Mesenchymal stem cell (in vitro differentiated cells and primary cell): Measurements from ENCODE around the gene TEAD1.

Experiments
- DNase-seq: peaks from one replicate; pipeline ENCODE4 v3.0.0-alpha.2; 2013
- H2AFZ ChIP-seq: one replicate; pipeline ENCODE4 v1.6.1; 2013; ENCODE audit warnings: low read depth, mild to moderate bottlenecking, control low read depth, inconsistent platforms, low read length, moderate library complexity
- H2AK5ac ChIP-seq: 2 replicates; pipeline ENCODE4 v1.6.1; 2013; ENCODE audit warnings: low read length, moderate library complexity, mild to moderate bottlenecking, inconsistent platforms; ENCODE audit not compliant: severe bottlenecking
- H2BK120ac ChIP-seq: one replicate; pipeline ENCODE4 v1.6.1; 2013; ENCODE audit warnings: low read depth, mild to moderate bottlenecking, inconsistent platforms, low read length, moderate library complexity
- H2BK12ac ChIP-seq, 2 experiments: one replicate each; pipeline ENCODE4 v1.6.1; 2013; ENCODE audit warnings: inconsistent platforms in 2 of 2, low read length in 2 of 2, mild to moderate bottlenecking in 2 of 2, moderate library complexity in 2 of 2, control low read depth in 1 of 2
- H2BK15ac ChIP-seq: one replicate; pipeline ENCODE4 v1.6.1; 2013; ENCODE audit warnings: mild to moderate bottlenecking, low read depth, inconsistent platforms; ENCODE audit not compliant: poor library complexity, severe bottlenecking
- H2BK5ac ChIP-seq: 2 replicates; pipeline ENCODE4 v1.6.1; 2013; ENCODE audit warnings: low read depth, mild to moderate bottlenecking, low read length, control low read depth, inconsistent platforms; ENCODE audit not compliant: poor library complexity, severe bottlenecking
- H3K14ac ChIP-seq, 2 experiments: one replicate each; pipeline ENCODE4 v1.6.1; 2013; ENCODE audit warnings: inconsistent platforms in 2 of 2, low read length in 2 of 2, control low read depth in 1 of 2, mild to moderate bottlenecking in 1 of 2, moderate library complexity in 1 of 2
- H3K18ac ChIP-seq, 2 experiments: one replicate each; pipeline ENCODE4 v1.6.1; 2013; ENCODE audit warnings: inconsistent platforms in 2 of 2, low read length in 2 of 2, control low read depth in 1 of 2, low read depth in 1 of 2, mild to moderate bottlenecking in 1 of 2
- H3K23ac ChIP-seq, 2 experiments: one replicate each; pipeline ENCODE4 v1.6.1; 2013; ENCODE audit warnings: inconsistent platforms in 2 of 2, low read length in 2 of 2, mild to moderate bottlenecking in 2 of 2, moderate library complexity in 2 of 2, control low read depth in 1 of 2
- H3K27ac ChIP-seq: 2 replicates; pipeline ENCODE4 v1.5.1; 2013; ENCODE audit warnings: mild to moderate bottlenecking, moderate library complexity, low read length, control low read depth, inconsistent platforms; ENCODE audit not compliant: poor library complexity, severe bottlenecking
- H3K27me3 ChIP-seq, 2 experiments: 2 replicates each; pipeline versions ENCODE4 v1.6.1 to v1.7.0; 2013; ENCODE audit warnings: low read length in 2 of 2, mild to moderate bottlenecking in 2 of 2, moderate library complexity in 2 of 2, control low read depth in 1 of 2, inconsistent platforms in 1 of 2; ENCODE audit not compliant: control insufficient read depth in 1 of 2, insufficient read depth in 1 of 2
- H3K36me3 ChIP-seq, 2 experiments: 2 replicates each; pipeline versions ENCODE4 v1.6.1 to v1.7.0; 2013; ENCODE audit warnings: low read length in 2 of 2, control low read depth in 1 of 2, inconsistent platforms in 1 of 2, low read depth in 1 of 2, mild to moderate bottlenecking in 1 of 2; ENCODE audit not compliant: insufficient read depth in 2 of 2, control insufficient read depth in 1 of 2
- H3K4ac ChIP-seq, 2 experiments: one replicate each; pipeline ENCODE4 v1.6.1; 2013; ENCODE audit warnings: inconsistent platforms in 2 of 2, low read length in 2 of 2, mild to moderate bottlenecking in 2 of 2, moderate library complexity in 2 of 2, control low read depth in 1 of 2, low read depth in 1 of 2
- H3K4me1 ChIP-seq: 2 replicates; pipeline ENCODE4 v1.6.1; 2013; ENCODE audit warnings: low read depth, low read length, control low read depth; ENCODE audit not compliant: control insufficient read depth, insufficient read depth
- H3K4me2 ChIP-seq: 2 replicates; pipeline ENCODE4 v1.6.1; 2013; ENCODE audit warnings: low read length, mild to moderate bottlenecking, inconsistent platforms; ENCODE audit not compliant: poor library complexity, severe bottlenecking
- H3K4me3 ChIP-seq, 2 experiments: 2 replicates each; pipeline versions ENCODE4 v1.5.1 to v1.7.0; 2013; ENCODE audit warnings: low read length in 2 of 2, mild to moderate bottlenecking in 2 of 2, control low read depth in 1 of 2, low read depth in 1 of 2; ENCODE audit not compliant: insufficient read depth in 1 of 2
- H3K79me1 ChIP-seq: replicated peaks from 2 replicates; pipeline ENCODE4 v1.6.1; 2013; ENCODE audit warnings: mild to moderate bottlenecking, control low read depth, low read length, inconsistent platforms; ENCODE audit not compliant: poor library complexity, severe bottlenecking
- H3K9ac ChIP-seq: 2 replicates; pipeline ENCODE4 v1.7.0; 2013; ENCODE audit warnings: mild to moderate bottlenecking, low read length, moderate library complexity
- H3K9me3 ChIP-seq: 2 replicates; pipeline ENCODE4 v1.7.0; 2013; ENCODE audit warnings: mild to moderate bottlenecking, low read length; ENCODE audit not compliant: control insufficient read depth
- H4K8ac ChIP-seq: one replicate; pipeline ENCODE4 v1.6.1; 2013; ENCODE audit warnings: inconsistent platforms, mild to moderate bottlenecking, low read length, moderate library complexity
- H4K91ac ChIP-seq: one replicate; pipeline ENCODE4 v1.6.1; 2013; ENCODE audit warnings: mild to moderate bottlenecking, low read length, inconsistent platforms
- WGBS: methylation state at CpG from one replicate; pipeline ENCODE4 v1.1.7; 2013; ENCODE audit warnings: mixed read lengths; 5-methylcytosine and 5-hydroxymethylcytosine counted together

Gene TEAD1

DNA sequence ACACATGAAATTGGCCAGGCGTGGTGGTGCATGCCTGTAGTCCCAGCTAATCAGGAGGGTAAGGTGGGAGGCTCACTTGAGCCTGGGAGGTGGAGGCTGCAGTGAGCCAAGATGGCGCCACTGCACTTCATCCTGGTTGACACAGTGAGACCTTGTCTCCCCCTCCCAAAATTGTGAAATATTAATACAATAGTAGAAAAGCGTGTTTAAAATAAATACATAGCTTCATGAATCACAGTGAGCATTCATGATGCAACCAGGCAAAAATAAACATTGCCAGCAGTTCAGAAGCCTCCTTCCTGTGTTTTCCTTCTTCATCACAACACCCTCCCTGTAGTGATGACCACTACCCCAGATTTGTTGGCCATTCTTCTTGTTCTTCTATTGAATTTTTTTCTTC, 4.3 kb upstream of the TEAD1 start:
- no peak overlapping the region for H3K23ac ChIP-seq
- no peaks in the 10 kb centered on the region for H3K27me3 ChIP-seq
- H3K36me3 ChIP-seq, result no peaks in the 10 kb centered on the region
- peak overlapping the region in 1 of 2 experiments; percentile 83 for H3K18ac ChIP-seq
- H2BK15ac ChIP-seq, result no peak overlapping the region
- 61% methylated on average over 2 of the region's 3 CpGs for WGBS
- no peak overlapping the region for H3K4me2 ChIP-seq
- H3K4me1 ChIP-seq, result peaks cover 4% of the 10 kb centered on the region
- peak overlapping the region in 1 of 2 experiments; percentile 85 for H2BK12ac ChIP-seq
- H2BK5ac ChIP-seq, result no peak overlapping the region
- H3K4ac ChIP-seq, result peak overlapping the region in 1 of 2 experiments; percentile 56
- no peaks in the 10 kb centered on the region for H3K9me3 ChIP-seq
- H4K8ac ChIP-seq, result no peak overlapping the region
- no peak overlapping the region for H2AFZ ChIP-seq
- peaks cover 1% of the 10 kb centered on the region for H3K79me1 ChIP-seq
- no peak overlapping the region for H3K9ac ChIP-seq
- no peak overlapping the region for H3K27ac ChIP-seq
- H2AK5ac ChIP-seq, result no peak overlapping the region
- H4K91ac ChIP-seq, result no peak overlapping the region
- no peak overlapping the region for H3K4me3 ChIP-seq
- DNase-seq, result peak; percentile 60
- H3K14ac ChIP-seq, result peak overlapping the region in 1 of 2 experiments; percentile 41
- no peak overlapping the region for H2BK120ac ChIP-seq

DNA sequence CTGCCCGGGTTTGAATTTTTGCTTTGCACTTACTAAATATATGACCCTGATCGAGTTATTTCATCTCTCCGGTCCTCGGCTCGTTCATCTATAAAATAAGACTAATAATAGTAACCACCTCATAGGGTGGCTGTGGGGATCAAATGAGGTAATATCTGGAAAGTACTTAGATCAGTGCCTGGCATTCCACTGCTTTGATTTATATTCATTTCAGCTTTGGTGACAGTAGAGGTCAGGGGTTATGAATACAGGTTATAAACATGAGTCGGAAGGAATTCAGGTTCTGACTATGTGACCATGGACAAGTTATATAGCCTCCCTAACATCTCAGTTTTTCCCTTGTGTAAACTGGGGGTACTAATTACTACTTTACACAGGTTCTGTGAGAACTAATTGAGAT, 2.9 kb upstream of the TEAD1 start:
- H3K9ac ChIP-seq, result no peak overlapping the region
- no peak overlapping the region for H2BK5ac ChIP-seq
- 100% methylated on average over 1 of the region's 6 CpGs for WGBS

DNA sequence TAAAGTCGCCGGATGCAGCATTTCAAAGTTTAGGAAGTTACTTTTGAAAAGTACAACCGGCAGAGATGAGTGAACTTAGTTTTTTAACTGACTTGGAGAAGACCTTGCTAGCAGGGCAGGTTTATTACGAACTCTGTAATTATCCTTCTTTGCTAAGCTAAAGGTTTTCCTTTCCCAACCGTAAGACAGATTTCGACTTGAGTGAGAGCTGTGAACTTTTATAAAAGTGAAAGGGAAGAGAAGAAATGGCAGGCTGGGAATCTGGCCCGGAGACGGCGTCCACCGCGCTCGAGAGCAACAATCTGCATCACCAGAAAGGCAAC, 659 bp upstream of the TEAD1 start:
- peak overlapping the region; percentile 98 for H4K8ac ChIP-seq
- peak overlapping the region; percentile 87 to 97 for H3K4ac ChIP-seq
- H3K4me2 ChIP-seq, result peak overlapping the region; percentile 61
- peaks cover 6% of the 10 kb centered on the region for H3K4me1 ChIP-seq
- H2BK12ac ChIP-seq, result peak overlapping the region in 1 of 2 experiments; percentile 92
- DNase-seq, result no peak
- H3K9me3 ChIP-seq, result no peaks in the 10 kb centered on the region
- H2BK120ac ChIP-seq, result peak overlapping the region; percentile 92
- 67% methylated on average over 4 of the region's 12 CpGs for WGBS
- H3K4me3 ChIP-seq, result peak overlapping the region; percentile 86 to 89
- H3K79me1 ChIP-seq, result peaks cover 1% of the 10 kb centered on the region
- H2AFZ ChIP-seq, result peak overlapping the region; percentile 91
- H2AK5ac ChIP-seq, result no peak overlapping the region
- H3K27ac ChIP-seq, result peak overlapping the region; percentile 98
- H4K91ac ChIP-seq, result peak overlapping the region; percentile 95
- peak overlapping the region; percentile 97 to 98 for H3K18ac ChIP-seq
- H2BK5ac ChIP-seq, result peak overlapping the region; percentile 92
- H3K27me3 ChIP-seq, result no peaks in the 10 kb centered on the region
- H3K23ac ChIP-seq, result no peak overlapping the region
- peak overlapping the region in 1 of 2 experiments; percentile 89 for H3K14ac ChIP-seq
- H3K36me3 ChIP-seq, result no peaks in the 10 kb centered on the region
- peak overlapping the region; percentile 96 for H2BK15ac ChIP-seq
- H3K9ac ChIP-seq, result peak overlapping the region; percentile 98

More for the DNA sequence above, 2.9 kb upstream of the TEAD1 start:
- Histone ChIP-seq H4K8ac (no peak overlapping the region), H3K18ac (no peak overlapping the region), H3K4me2 (no peak overlapping the region), H3K36me3 (no peaks in the 10 kb centered on the region), H2BK15ac (no peak overlapping the region), H2BK12ac (no peak overlapping the region), H3K14ac (no peak overlapping the region), H3K27me3 (no peaks in the 10 kb centered on the region), H3K23ac (no peak overlapping the region), H3K4ac (no peak overlapping the region), H3K4me3 (no peak overlapping the region), H2AK5ac (no peak overlapping the region), H4K91ac (no peak overlapping the region), H3K9me3 (no peaks in the 10 kb centered on the region), H2AFZ (no peak overlapping the region), H3K4me1 (peaks cover 4% of the 10 kb centered on the region), H3K79me1 (peaks cover 1% of the 10 kb centered on the region), H3K27ac (no peak overlapping the region), H2BK120ac (no peak overlapping the region)
- no peak for DNase-seq

DNA sequence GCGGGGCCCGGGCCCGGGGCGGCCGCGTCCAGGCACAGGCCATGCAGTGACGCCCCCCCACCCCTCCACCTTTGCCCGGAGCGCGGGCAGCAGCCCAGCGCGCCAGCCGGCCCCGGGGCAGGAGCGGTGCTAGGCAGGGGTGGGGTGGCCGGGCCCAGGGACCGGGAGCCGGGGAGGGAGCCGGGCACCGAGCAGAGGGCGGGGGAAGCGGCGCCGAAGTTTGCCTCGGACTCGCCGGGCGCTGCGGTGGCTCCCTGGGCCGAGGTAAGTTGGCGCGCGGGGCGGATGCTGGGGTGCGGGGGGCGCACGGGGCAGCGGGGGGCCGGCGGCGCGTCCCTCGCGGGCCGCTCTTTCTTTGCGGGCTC, 332 bp downstream of the TEAD1 start:
- Histone ChIP-seq H3K27me3 (no peaks in the 10 kb centered on the region), H2BK5ac (peak overlapping the region; percentile 98), H3K4me2 (peak overlapping the region; percentile 61), H3K9ac (peak overlapping the region; percentile 77), H2BK15ac (peak overlapping the region; percentile 97), H3K4me1 (peaks cover 6% of the 10 kb centered on the region), H3K36me3 (no peaks in the 10 kb centered on the region), H3K27ac (no peak overlapping the region), H3K4me3 (peak overlapping the region; percentile 51 to 89), H2BK12ac (peak overlapping the region in 1 of 2 experiments; percentile 71), H2AK5ac (no peak overlapping the region), H3K14ac (peak overlapping the region; percentile 65 to 92), H4K8ac (peak overlapping the region; percentile 60), H3K18ac (peak overlapping the region; percentile 88 to 99), H2BK120ac (peak overlapping the region; percentile 100), H3K79me1 (peaks cover 1% of the 10 kb centered on the region), H2AFZ (no peak overlapping the region), H3K23ac (peak overlapping the region in 1 of 2 experiments; percentile 40), H4K91ac (peak overlapping the region; percentile 98), H3K9me3 (no peaks in the 10 kb centered on the region), H3K4ac (peak overlapping the region; percentile 81 to 86)
- DNase-seq, result no peak
- 0% methylated on average over 7 of the region's 46 CpGs for WGBS
